C4-2B (cell line): ENCODE measurements around the gene PER2.

Source experiments
- CTCF ChIP-seq: fragments of 450-650 bp; conservative IDR thresholded peaks from 2 replicates; pipeline ENCODE4 v1.5.1; 2017; ENCODE audit warnings: mild to moderate bottlenecking
- ZFX ChIP-seq: fragments of 450-650 bp; IDR thresholded peaks from 2 replicates; pipeline ENCODE4 v1.6.1; 2017

- TF ChIP-seq CTCF (no peak), ZFX (peak; percentile 65; the same call in 1 of the 2 replicates)
These were observed 48.9 kb downstream of the PER2 start for GRCh38 chr2:238239543-238239862.
